WTC11 (cell line): Measurements from ENCODE around the gene ALS2. TPM values are rescaled to one million over a fixed set of nuclear protein-coding genes. Genes with fewer than 3 reads are reported as not detected.

Source experiments
- ATAC-seq: fragments of 200-7000 bp; cut with Tn5 transposase; 2 replicates; pipeline ENCODE4 v1.10.0; 2021; ENCODE audit warnings: mild to moderate bottlenecking, moderate library complexity
- CTCF ChIA-PET: fragments of 300-600 bp; sonication (Branson Sonifier 250); formaldehyde crosslinking; loops from one replicate; lab custom pipeline; 2021; ENCODE audit warnings: antibody characterized with exemption; lab: Charles Lee
- POLR2A ChIA-PET: fragments of 350-600 bp; sonication (Branson Sonifier 250); formaldehyde crosslinking; loops from one replicate; lab custom pipeline; 2021; ENCODE audit warnings: antibody characterized with exemption; lab: Charles Lee
- DNase-seq: peaks from one replicate; pipeline ENCODE4 v3.0.0; 2021; ENCODE audit warnings: low spot score
- H3K27ac Mint-ChIP-seq: 2 replicates; pipeline ENCODE4 v1.8.0; 2021; ENCODE audit warnings: mixed read lengths
- H3K27me3 Mint-ChIP-seq: 2 replicates; pipeline ENCODE4 v1.8.0; 2021; ENCODE audit warnings: low read depth, mild to moderate bottlenecking, moderate library complexity, mixed read lengths
- H3K36me3 Mint-ChIP-seq: 2 replicates; pipeline ENCODE4 v1.8.0; 2021; ENCODE audit warnings: mixed read lengths
- H3K4me1 Mint-ChIP-seq: 2 replicates; pipeline ENCODE4 v1.8.0; 2022; ENCODE audit warnings: mixed read lengths
- H3K4me3 Mint-ChIP-seq: 2 replicates; pipeline ENCODE4 v1.8.0; 2021; ENCODE audit warnings: mild to moderate bottlenecking, moderate library complexity, mixed read lengths
- H3K9me3 Mint-ChIP-seq: 2 replicates; pipeline ENCODE4 v1.8.0; 2021; ENCODE audit warnings: mixed read lengths
- CREB1 ChIP-seq: sonication (generic); formaldehyde crosslinking; IDR thresholded peaks from 2 replicates; pipeline ENCODE4 v1.8.0; 2023; ENCODE audit warnings: mild to moderate bottlenecking, missing genetic modification reagents
- EMX1 ChIP-seq: fragments of 250-450 bp; sonication (Bioruptor Pico); IDR thresholded peaks from 2 replicates; pipeline ENCODE4 v1.8.0; 2021; ENCODE audit warnings: mild to moderate bottlenecking
- ESRRA ChIP-seq: sonication (generic); formaldehyde crosslinking; IDR thresholded peaks from 2 replicates; pipeline ENCODE4 v1.8.1; 2022; ENCODE audit warnings: mild to moderate bottlenecking, missing genetic modification reagents, borderline replicate concordance
- HMGA2 ChIP-seq: fragments of 250-450 bp; sonication (Bioruptor Pico); IDR thresholded peaks from 2 replicates; pipeline ENCODE4 v1.4.0; 2021; ENCODE audit warnings: mild to moderate bottlenecking, moderate library complexity
- KAT7 ChIP-seq: sonication (generic); formaldehyde crosslinking; IDR thresholded peaks from 2 replicates; pipeline ENCODE4 v1.8.1; 2023; ENCODE audit warnings: missing genetic modification reagents, mild to moderate bottlenecking, borderline replicate concordance
- NR1H2 ChIP-seq: sonication (generic); formaldehyde crosslinking; IDR thresholded peaks from 2 replicates; pipeline ENCODE4 v1.9.0; 2021; ENCODE audit warnings: mild to moderate bottlenecking, moderate library complexity, missing genetic modification reagents
- RELA ChIP-seq: sonication (generic); formaldehyde crosslinking; IDR thresholded peaks from 2 replicates; pipeline ENCODE4 v1.8.1; 2022; ENCODE audit warnings: missing genetic modification reagents, mild to moderate bottlenecking, borderline replicate concordance
- SP1 ChIP-seq: sonication (generic); formaldehyde crosslinking; conservative IDR thresholded peaks from 2 replicates; pipeline ENCODE4 v1.8.1; 2022; ENCODE audit warnings: missing genetic modification reagents
- TEAD1 ChIP-seq: sonication (generic); formaldehyde crosslinking; IDR thresholded peaks from 2 replicates; pipeline ENCODE4 v1.8.0; 2022; ENCODE audit warnings: mild to moderate bottlenecking, missing genetic modification reagents
- TEAD4 ChIP-seq: sonication (generic); formaldehyde crosslinking; IDR thresholded peaks from 2 replicates; pipeline ENCODE4 v1.8.0; 2022; ENCODE audit warnings: mild to moderate bottlenecking, missing genetic modification reagents
- ZNF138 ChIP-seq: sonication (generic); formaldehyde crosslinking; conservative IDR thresholded peaks from 2 replicates; pipeline ENCODE4 v1.8.1; 2022; ENCODE audit warnings: mild to moderate bottlenecking, moderate library complexity, missing genetic modification reagents
- ZNF219 ChIP-seq: sonication (generic); formaldehyde crosslinking; IDR thresholded peaks from 2 replicates; pipeline ENCODE4 v1.8.0; 2023; ENCODE audit warnings: missing genetic modification reagents, mild to moderate bottlenecking, borderline replicate concordance
- ZNF263 ChIP-seq: sonication (generic); formaldehyde crosslinking; IDR thresholded peaks from 2 replicates; pipeline ENCODE4 v1.8.1; 2022; ENCODE audit warnings: low read depth, mild to moderate bottlenecking, moderate library complexity, missing genetic modification reagents
- ZNF396 ChIP-seq: fragments of 250-450 bp; sonication (Bioruptor Pico); IDR thresholded peaks from 2 replicates; pipeline ENCODE4 v1.8.0; 2021; ENCODE audit warnings: mild to moderate bottlenecking, moderate library complexity, borderline replicate concordance
- ZNF671 ChIP-seq: fragments of 250-450 bp; sonication (Bioruptor Pico); IDR thresholded peaks from 2 replicates; pipeline ENCODE4 v1.8.0; 2021; ENCODE audit warnings: mild to moderate bottlenecking
- total RNA-seq: library from RNA; stranded (reverse); gene quantifications from 3 replicates; pipeline ENCODE4 v1.2.3, GENCODE V29; 2021
- TF ChIP-seq, protein P1 (sequence below): sonication (generic); formaldehyde crosslinking; IDR thresholded peaks from 2 replicates; pipeline ENCODE4 v1.8.1; 2023; ENCODE audit warnings: mild to moderate bottlenecking, missing genetic modification reagents, borderline replicate concordance
- TF ChIP-seq, protein P2 (sequence below): sonication (generic); formaldehyde crosslinking; IDR thresholded peaks from 2 replicates; pipeline ENCODE4 v1.8.0; 2023; ENCODE audit warnings: missing genetic modification reagents
- TF ChIP-seq, protein P3 (sequence below): sonication (generic); formaldehyde crosslinking; IDR thresholded peaks from 2 replicates; pipeline ENCODE4 v1.8.1; 2022; ENCODE audit warnings: low read depth, missing genetic modification reagents, borderline replicate concordance
- TF ChIP-seq, protein P4 (sequence below): fragments of 250-450 bp; sonication (Bioruptor Pico); IDR thresholded peaks from 2 replicates; pipeline ENCODE4 v1.9.0; 2021; ENCODE audit warnings: mild to moderate bottlenecking
- TF ChIP-seq, protein P5 (sequence below): sonication (generic); formaldehyde crosslinking; IDR thresholded peaks from 2 replicates; pipeline ENCODE4 v1.8.0; 2023; ENCODE audit warnings: mild to moderate bottlenecking, missing genetic modification reagents
- TF ChIP-seq, protein P6 (sequence below): fragments of 250-450 bp; sonication (Bioruptor Pico); IDR thresholded peaks from 2 replicates; pipeline ENCODE4 v1.8.0; 2021; ENCODE audit warnings: mild to moderate bottlenecking

ALS2 gene
- total RNA-seq, 1 experiment from 2014 or later = 30.5 TPM

DNA sequence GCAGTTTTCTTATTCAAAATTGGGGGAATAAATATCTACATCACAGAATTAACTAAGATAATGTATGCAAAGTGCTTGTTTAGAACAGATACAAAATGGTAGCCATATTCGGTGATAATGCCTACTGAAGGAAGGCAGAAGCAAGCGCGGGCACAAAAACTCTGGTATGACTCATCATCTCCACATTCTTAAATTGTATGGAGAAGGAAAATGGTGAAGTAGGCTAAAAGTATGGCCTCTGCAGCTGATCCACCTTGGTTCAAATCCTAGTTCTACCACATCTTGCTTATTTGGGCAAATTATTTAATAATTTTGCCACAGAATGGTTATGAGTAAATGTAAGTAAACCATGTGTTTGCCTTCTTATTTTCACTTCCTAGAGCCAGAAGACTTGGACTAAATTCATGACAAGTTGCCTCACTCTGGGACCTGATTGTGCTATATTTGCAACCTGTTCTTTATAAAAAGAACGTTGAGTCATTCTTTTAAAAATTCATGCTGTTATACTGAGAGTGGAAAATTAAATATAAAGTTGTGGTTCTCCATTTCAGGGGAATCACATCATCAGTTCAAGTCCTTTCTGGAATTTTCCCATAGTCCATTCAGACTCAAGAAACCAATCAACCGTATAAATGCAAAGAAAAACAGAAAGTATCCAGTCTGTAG, 16.6 kb upstream of the ALS2 start (continued):
- TF ChIP-seq, protein P1, sequence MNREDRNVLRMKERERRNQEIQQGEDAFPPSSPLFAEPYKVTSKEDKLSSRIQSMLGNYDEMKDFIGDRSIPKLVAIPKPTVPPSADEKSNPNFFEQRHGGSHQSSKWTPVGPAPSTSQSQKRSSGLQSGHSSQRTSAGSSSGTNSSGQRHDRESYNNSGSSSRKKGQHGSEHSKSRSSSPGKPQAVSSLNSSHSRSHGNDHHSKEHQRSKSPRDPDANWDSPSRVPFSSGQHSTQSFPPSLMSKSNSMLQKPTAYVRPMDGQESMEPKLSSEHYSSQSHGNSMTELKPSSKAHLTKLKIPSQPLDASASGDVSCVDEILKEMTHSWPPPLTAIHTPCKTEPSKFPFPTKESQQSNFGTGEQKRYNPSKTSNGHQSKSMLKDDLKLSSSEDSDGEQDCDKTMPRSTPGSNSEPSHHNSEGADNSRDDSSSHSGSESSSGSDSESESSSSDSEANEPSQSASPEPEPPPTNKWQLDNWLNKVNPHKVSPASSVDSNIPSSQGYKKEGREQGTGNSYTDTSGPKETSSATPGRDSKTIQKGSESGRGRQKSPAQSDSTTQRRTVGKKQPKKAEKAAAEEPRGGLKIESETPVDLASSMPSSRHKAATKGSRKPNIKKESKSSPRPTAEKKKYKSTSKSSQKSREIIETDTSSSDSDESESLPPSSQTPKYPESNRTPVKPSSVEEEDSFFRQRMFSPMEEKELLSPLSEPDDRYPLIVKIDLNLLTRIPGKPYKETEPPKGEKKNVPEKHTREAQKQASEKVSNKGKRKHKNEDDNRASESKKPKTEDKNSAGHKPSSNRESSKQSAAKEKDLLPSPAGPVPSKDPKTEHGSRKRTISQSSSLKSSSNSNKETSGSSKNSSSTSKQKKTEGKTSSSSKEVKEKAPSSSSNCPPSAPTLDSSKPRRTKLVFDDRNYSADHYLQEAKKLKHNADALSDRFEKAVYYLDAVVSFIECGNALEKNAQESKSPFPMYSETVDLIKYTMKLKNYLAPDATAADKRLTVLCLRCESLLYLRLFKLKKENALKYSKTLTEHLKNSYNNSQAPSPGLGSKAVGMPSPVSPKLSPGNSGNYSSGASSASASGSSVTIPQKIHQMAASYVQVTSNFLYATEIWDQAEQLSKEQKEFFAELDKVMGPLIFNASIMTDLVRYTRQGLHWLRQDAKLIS (CRISPR knock-in tag) = no peak
- TF ChIP-seq RELA (no peak), ZNF219 (no peak), HMGA2 (no peak), ESRRA (CRISPR knock-in tag) (no peak)
- TF ChIP-seq, protein P2, sequence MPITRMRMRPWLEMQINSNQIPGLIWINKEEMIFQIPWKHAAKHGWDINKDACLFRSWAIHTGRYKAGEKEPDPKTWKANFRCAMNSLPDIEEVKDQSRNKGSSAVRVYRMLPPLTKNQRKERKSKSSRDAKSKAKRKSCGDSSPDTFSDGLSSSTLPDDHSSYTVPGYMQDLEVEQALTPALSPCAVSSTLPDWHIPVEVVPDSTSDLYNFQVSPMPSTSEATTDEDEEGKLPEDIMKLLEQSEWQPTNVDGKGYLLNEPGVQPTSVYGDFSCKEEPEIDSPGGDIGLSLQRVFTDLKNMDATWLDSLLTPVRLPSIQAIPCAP = no peak
- TF ChIP-seq, all 79 proteins: peak for 0

DNA sequence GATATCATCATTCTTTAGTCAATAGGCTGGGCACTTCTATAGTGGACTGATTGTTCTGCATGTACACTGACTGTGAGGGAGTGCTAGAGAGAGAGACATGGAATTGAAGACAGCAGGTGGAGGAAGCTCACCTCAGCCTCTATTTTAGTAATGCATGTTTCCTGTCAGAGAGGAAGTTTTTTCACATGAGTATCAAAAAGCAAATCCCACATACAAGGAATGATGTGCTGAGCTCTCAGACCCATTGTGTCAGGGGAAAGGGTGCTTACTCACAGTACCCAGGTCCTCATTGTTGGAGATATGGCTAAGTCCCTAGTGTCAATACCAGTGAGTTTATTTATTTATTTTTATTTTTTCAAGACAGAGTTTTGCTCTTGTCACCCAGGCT, 15.7 kb upstream of the ALS2 start:
- H3K9me3 Mint-ChIP-seq = no peaks in the 10 kb centered on the region
- H3K4me1 Mint-ChIP-seq = 0 out of 2 replicates have a peak, but pooled peaks cover 3% of the 10 kb centered on the region
- H3K36me3 Mint-ChIP-seq = no peaks in the 10 kb centered on the region
- ChIA-PET CTCF (interaction anchor here (0.7 to 1.0 kb wide), 4 partner anchors 61 to 385 kb away, joined by 3 read pairs; no protein-coding TSS in a partner anchor), POLR2A (no interaction called here)
- H3K4me3 Mint-ChIP-seq = no peak overlapping the region
- no peak for DNase-seq
- TF ChIP-seq ZNF671 = no peak
- TF ChIP-seq, protein P3, sequence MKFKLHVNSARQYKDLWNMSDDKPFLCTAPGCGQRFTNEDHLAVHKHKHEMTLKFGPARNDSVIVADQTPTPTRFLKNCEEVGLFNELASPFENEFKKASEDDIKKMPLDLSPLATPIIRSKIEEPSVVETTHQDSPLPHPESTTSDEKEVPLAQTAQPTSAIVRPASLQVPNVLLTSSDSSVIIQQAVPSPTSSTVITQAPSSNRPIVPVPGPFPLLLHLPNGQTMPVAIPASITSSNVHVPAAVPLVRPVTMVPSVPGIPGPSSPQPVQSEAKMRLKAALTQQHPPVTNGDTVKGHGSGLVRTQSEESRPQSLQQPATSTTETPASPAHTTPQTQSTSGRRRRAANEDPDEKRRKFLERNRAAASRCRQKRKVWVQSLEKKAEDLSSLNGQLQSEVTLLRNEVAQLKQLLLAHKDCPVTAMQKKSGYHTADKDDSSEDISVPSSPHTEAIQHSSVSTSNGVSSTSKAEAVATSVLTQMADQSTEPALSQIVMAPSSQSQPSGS (CRISPR knock-in tag) = no peak
- TF ChIP-seq, protein P4, sequence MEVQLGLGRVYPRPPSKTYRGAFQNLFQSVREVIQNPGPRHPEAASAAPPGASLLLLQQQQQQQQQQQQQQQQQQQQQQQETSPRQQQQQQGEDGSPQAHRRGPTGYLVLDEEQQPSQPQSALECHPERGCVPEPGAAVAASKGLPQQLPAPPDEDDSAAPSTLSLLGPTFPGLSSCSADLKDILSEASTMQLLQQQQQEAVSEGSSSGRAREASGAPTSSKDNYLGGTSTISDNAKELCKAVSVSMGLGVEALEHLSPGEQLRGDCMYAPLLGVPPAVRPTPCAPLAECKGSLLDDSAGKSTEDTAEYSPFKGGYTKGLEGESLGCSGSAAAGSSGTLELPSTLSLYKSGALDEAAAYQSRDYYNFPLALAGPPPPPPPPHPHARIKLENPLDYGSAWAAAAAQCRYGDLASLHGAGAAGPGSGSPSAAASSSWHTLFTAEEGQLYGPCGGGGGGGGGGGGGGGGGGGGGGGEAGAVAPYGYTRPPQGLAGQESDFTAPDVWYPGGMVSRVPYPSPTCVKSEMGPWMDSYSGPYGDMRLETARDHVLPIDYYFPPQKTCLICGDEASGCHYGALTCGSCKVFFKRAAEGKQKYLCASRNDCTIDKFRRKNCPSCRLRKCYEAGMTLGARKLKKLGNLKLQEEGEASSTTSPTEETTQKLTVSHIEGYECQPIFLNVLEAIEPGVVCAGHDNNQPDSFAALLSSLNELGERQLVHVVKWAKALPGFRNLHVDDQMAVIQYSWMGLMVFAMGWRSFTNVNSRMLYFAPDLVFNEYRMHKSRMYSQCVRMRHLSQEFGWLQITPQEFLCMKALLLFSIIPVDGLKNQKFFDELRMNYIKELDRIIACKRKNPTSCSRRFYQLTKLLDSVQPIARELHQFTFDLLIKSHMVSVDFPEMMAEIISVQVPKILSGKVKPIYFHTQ (CRISPR knock-in tag) = no peak
- no peak for TF ChIP-seq SP1
- no peak for TF ChIP-seq KAT7 (CRISPR knock-in tag)
- no peak for TF ChIP-seq NR1H2
- TF ChIP-seq, protein P5, sequence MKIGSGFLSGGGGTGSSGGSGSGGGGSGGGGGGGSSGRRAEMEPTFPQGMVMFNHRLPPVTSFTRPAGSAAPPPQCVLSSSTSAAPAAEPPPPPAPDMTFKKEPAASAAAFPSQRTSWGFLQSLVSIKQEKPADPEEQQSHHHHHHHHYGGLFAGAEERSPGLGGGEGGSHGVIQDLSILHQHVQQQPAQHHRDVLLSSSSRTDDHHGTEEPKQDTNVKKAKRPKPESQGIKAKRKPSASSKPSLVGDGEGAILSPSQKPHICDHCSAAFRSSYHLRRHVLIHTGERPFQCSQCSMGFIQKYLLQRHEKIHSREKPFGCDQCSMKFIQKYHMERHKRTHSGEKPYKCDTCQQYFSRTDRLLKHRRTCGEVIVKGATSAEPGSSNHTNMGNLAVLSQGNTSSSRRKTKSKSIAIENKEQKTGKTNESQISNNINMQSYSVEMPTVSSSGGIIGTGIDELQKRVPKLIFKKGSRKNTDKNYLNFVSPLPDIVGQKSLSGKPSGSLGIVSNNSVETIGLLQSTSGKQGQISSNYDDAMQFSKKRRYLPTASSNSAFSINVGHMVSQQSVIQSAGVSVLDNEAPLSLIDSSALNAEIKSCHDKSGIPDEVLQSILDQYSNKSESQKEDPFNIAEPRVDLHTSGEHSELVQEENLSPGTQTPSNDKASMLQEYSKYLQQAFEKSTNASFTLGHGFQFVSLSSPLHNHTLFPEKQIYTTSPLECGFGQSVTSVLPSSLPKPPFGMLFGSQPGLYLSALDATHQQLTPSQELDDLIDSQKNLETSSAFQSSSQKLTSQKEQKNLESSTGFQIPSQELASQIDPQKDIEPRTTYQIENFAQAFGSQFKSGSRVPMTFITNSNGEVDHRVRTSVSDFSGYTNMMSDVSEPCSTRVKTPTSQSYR (CRISPR knock-in tag) = no peak
- TF ChIP-seq TEAD4 (CRISPR knock-in tag) = no peak
- no peak for TF ChIP-seq EMX1 (CRISPR knock-in tag)
- no peak for TF ChIP-seq ZNF263 (CRISPR knock-in tag)
- no peak for TF ChIP-seq TEAD1
- TF ChIP-seq ZNF396 = no peak
- TF ChIP-seq, protein P6, sequence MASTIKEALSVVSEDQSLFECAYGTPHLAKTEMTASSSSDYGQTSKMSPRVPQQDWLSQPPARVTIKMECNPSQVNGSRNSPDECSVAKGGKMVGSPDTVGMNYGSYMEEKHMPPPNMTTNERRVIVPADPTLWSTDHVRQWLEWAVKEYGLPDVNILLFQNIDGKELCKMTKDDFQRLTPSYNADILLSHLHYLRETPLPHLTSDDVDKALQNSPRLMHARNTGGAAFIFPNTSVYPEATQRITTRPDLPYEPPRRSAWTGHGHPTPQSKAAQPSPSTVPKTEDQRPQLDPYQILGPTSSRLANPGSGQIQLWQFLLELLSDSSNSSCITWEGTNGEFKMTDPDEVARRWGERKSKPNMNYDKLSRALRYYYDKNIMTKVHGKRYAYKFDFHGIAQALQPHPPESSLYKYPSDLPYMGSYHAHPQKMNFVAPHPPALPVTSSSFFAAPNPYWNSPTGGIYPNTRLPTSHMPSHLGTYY = no peak
- no peak for TF ChIP-seq ZNF138 (CRISPR knock-in tag)
- no peak for TF ChIP-seq CREB1 (CRISPR knock-in tag)
- no peak for ATAC-seq
- no peak overlapping the region for H3K27ac Mint-ChIP-seq
- H3K27me3 Mint-ChIP-seq = no peaks in the 10 kb centered on the region
